Fibroblast of upper back skin (primary cell): ENCODE measurements around the gene MUC20.
"Not testable (repeated sequence)": the region's sequence is repeated elsewhere in the genome, so short reads cannot be mapped to it uniquely, and the experiment has no call there.

ENCODE experiments used
- DNase-seq: peaks from one replicate; pipeline ENCODE4 v3.0.0-alpha.2; 2013

MUC20 gene

DNA sequence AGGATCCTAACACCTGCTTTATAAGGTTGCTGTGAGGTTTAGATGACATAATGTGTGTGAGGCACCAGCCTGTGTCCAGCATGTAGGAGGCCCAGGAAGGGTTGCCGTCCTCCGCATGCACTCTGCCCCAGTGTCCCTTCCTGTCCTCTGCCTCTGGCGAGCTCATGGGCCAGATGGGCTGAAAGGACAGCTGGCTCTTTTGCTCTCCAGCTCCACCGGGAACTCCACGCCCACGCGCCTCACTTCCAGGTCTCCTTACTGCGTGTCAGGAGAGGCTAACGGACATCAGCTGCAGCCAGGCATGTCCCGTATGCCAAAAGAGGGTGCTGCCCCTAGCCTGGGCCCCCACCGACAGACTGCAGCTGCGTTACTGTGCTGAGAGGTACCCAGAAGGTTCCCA is 12.2 kb downstream of the MUC20 start:
- DNase-seq: no peak

DNA sequence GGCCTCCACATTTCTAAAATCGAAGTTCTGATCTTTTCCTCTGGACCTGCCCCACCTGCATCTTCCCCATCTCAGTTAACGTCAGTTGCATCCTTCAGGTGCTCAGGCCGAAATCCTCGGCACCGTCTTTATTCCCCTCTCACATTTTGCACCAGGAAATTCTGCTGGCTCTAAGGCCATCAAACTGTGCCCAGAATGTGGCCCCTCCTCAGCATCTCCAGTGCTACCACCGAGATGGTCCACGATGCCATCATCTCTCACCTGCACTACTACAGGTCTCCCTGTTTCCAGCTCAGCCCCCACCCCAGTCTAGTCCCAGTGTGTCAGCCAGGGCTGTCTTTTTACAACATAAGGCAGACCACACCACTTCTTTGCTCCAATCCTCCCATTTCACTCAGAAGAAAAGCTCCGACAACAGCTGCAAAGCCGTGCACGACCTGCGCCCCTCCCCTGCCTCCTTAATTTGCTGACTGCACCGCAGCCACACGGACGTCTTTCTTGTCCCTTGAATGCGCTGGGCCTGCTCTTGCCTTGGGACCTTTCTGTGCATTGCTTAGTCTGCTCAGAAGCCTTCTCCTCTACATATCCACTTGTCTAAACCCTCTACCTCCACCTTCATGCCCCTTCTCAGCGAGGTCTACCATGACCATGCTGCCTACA is 14.4 kb downstream of the MUC20 start:
- DNase-seq: no peak

DNA sequence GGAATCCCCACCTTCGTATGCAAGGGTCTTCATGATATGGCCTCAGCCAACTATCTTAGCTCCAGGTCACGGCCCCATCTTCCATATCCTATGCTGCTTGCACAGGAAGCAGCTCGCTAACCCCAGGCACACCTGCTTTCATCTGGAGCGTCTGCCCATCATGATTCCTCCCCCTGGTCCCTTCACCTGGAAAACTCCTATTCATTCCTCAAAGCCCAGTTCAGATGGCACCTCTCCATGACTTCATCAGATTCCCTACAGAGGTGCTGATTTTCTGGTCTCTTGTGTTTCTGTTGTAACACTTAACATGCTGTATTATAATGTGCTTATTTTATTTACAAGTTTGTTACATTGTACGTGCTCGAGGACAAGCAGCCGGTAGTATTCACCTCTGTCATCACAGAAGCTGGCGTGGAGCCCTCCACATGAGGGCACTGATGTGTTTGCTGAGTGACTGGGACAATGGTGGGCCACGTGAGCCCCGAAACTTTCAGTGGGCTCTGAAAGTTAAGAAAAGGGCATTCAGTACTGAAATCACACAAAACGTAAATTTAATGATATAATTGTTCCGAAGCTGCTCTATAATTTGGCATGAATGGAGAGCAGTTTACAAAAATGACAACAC is 16.2 kb downstream of the MUC20 start:
- no peak for DNase-seq

DNA sequence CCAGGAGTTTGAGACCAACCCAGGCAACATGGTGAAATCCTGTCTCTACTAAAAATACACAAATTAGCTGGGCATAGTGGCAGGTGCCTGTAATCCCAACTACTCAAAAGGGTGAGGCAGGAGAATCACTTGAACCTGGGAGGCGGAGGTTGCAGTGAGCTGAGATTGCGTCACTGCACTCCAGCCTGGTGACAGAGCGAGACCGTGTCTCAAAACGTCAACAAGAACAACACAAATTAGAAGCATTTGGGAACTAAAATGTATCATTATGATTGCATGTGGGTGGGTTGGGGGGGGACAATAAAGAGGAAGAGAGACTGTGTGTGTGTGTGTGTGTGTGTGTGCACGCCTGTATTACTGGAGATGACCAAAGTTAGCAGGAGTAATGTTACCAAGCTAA is 17.0 kb downstream of the MUC20 start:
- DNase-seq: not testable (repeated sequence)

DNA sequence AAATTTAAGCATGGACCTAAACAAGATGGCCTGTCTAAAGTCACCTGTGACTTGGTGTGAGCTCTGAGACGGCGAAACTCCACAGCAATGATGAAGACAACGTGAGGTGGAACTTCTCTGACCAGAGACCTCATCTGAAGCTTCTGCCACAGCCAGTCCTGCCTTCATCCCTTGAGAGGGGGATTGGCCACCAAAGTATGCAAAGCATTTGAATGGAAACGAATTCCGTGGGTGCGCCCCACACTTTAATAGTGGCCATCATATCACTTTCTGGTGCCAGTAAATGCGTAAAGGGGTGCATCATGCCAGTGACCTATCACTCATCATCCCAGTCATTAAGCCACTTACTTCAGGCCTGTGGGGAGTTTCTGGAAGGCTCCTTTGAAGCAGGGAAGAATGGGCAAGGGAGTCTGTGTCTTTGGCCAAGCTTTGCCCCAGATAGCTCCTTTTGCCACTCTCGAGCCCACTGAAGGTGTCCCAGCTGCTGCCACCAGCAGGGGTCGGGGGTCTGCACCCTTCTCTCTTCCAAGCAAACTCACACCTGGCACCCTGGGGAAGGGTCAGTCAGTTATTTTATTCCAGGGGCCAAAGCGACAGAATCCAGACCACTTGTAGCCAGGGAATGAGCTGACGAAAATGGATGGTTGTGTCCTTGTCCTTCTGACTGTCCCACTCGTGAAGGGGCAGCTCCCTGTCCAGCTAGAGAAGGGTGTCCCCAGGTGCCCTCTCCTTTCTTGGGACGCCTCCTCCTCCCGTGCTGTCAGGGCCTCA is 17.7 kb downstream of the MUC20 start:
- no peak for DNase-seq

DNA sequence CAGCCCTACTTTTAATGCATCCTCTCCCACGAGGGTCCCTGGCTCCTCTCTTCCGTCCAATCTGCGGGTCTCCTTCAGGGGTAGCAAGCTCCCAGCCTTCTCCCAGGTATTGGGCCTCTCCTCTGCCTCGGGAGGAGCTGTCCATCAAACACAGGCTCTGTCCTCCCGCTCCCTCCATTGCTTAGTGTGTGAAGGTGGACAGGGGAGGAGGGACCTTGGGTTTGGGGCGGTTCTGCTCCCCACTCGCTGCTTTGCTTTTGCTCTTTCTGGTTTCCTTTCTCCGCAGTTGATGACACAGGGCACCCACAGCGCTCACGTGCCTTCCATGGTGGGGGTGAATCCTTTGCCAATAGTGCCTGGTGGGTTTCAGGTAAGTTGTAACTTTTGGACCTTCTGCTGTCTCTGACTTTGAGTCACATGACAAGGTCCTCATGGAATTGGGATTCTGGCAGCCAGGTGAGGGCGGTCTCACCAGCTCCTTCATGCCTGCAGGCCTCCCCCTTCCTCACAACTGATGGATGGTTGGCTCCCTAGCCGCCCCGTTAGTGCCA is 18.9 kb downstream of the MUC20 start:
- DNase-seq: no peak

DNA sequence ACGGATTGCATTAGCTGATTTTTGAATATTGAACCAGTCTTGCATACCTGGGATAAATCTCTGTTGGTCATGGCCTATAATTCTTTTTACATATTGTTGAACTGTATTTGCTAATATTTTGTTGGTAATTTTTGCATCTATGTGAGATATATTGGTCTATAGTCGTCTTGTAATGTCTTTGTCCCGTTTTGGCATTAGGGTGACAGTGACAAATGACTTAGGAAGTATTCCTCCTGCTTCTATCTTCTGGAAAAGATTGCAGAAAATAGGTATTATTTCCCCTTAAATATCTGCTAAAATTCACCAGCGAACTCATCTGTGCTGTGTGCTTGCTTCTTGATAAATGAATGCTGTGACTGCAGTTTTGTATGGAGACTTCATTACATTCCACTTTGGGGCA is 23.7 kb downstream of the MUC20 start:
- no peak for DNase-seq

DNA sequence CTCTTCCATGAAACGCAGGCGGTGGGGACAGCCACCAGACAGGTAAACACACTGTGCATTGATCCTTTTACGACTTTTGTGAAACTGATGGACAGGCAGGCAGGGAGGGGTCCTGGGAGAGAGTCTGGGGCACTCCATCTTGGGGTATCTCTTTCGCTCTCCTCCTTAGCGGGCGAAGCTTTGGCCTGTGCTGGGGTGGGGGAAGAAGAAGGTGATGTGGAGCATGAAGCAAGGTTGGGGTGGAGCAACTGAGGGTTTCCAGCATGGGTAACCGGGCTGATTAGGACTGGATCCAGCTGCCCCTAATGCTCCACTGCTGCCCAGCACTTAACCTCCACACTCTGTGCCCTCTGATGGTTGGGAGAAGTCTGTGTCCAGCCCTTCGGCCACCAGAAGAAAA is 25.6 kb downstream of the MUC20 start:
- DNase-seq: no peak

DNA sequence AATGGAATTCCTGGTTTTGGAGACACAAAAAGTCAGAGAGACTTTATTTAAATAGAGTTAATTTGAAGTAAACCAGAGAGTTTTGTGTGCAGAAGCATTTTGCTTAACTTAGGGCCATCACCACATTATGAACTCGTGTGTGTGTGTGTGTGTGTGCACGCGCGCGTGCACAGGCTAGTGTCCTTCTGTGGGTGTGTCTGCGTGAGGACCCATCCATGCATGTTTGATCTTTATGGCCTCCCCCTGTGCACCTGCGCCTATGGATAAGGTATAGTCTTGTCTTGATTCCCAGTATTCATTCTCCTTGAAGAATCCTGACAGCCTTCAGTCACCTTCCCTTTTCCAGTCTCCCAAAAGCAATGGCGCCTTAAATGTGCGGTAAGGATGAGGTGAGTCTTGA is 26.0 kb downstream of the MUC20 start:
- DNase-seq: no peak

DNA sequence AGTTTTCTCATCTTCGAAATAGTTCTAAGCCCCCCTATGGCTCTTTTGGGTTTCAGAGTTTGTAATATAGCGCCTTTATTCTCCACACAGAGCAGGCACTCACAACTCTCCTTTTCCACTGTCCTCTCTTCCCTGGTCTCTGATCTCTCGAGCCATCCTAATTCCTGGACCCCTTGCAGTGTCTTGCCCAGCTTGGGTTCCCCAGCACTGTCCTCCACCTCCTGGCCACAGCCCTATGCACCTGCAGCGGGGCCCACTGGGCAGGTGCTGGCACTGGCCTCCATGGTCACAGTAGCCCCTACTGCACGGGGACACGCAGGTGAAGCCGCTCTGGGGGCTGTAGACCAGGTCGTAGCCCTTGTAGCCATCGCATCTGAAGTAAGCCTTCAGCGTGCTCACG is 27.9 kb downstream of the MUC20 start:
- no peak for DNase-seq

DNA sequence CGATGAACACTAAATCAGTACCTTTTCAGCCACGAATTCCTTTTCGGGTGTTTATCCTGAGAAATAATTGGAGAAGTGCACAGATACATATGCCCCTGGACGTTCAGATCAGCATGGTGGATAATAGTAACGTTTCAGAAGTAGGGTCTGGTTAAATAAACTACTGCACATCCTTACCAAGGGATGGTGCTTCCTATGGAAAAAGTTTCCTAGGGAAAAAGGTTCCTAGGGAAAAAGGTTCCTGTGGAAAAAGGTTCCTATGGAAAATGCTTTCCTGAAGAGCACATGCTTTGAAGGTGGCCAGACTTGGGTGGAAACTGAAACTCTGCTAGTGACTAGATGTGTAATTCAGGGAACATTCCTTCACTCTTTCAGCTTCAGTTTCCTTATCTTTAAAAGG is 28.3 kb downstream of the MUC20 start:
- not testable (repeated sequence) for DNase-seq

DNA sequence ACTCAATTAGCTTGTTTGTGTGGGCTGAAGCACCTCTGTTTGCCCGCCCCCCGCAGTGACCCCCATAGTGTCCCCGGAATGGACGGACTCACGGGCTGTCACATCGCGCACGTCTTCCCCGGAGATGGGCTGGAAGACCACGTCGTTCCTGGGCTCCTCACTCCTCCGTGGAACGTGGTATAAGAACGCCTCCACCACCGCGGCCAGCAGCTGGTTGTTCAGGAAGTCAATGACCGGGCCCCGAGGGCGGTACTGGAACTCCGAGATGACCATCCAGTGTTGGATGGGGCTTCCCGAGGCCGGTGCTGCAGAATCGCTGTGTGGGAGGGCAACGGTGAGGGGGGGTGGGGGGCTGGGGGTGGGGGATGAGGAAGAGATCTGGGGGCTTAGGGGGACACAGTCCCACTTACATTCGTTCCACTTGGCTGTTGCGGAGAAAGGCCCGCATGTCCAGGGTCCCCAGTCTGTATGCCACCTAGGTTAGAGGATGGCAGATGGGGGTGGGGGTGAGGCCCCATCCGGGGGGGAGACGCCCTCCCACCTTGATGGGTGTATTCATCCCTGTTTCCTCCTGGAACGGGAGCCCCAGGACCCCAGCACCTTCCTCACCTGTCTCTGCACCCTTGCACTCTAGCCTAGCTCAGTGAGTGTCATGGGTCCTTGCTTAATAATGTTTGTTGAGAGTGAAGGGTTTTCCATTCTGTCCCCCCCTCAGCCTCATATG is 30.2 kb downstream of the MUC20 start:
- DNase-seq: no peak

DNA sequence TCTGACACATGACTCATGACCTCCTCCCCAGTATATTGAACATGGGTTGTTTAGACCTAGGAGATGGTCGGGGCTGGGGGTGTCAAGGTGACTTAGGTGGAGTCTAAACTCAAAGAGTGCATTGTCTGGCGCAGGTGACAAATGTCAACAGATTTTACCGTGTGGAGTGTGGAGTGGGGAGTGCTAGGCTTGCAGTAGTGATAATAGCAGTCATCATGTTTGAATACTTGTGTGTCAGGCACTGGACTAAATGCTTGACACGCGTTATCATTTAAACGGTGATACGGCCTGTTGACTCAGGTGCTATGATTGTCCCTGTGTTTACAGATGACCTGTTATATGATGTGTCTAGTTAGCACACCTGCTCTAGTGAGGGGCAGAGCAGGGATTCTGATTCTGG is 30.8 kb downstream of the MUC20 start:
- DNase-seq: no peak

DNA sequence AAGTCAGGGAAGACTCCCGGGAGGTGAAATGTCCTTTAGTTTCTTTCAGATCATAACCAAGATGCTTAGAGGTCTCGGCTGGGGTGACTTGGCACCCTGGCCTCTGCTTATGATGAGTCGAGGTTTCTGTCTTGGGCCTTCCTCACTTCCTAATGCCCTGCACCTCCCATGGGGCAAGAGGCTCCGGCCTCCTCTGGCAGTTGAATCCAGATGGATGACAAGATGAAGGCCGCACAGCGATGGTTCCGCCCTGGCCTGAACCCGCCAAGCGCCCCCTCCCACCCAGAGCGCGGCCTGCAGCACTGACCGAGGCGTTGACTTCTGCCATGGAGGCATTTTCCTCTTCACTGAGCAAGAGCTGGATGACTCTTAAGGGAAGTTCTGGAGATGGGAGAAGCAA is 31.3 kb downstream of the MUC20 start:
- DNase-seq: no peak

DNA sequence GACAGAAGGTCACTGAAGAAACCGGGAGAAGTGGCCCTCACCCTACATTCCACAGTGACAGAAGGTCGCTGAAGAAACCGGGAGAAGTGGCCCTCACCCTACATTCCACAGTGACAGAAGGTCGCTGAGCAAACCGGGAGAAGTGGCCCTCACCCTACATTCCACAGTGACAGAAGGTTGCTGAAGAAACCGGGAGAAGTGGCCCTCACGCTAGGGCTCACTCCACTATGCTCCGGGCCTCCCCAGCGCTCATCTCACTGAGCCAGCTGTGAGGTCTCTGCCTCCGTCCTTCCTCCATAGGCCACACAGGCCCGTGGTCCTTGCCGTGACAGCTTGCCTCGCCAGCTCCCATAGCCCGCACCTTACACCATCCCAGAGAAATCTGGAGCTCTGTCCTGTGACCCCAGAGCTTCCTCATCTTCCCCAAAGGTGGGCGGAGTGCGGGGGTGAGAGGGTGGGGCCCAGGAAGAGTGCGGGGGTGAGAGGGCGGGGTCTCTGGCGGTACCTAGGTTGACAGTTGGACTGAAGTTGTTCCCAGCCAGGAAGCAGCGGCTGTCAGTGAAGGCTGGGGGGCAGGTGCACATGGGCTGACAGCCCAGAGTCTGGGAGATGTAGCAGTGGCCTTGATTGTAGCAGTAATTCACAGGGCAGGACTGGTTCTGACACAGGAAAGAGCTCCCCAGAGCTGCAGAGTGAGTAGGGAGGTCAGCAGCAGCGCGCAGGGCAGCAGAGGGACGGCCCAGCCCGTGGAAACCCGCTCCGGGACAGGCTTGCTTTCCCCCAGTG is 32.0 kb downstream of the MUC20 start:
- no peak for DNase-seq

DNA sequence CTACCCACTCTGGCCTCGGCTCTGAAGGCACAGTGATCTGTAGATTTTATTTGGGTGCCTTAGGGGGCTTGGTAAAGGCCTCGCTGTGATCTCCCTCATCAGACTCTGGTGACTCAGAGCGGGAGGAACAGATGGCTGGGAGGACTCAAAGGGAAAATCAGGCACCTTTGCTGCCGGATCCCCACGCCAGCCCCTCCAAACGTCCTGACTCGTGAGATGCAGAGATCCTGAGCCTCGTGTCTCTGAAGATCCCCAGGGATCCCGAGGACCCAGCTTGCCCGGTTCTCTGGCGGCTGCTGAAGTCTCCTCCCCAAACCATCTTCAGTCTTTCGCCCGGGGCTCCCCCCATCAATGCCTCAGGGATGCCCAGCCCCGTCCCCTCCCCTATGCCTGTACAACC is 32.8 kb downstream of the MUC20 start:
- no peak for DNase-seq

DNA sequence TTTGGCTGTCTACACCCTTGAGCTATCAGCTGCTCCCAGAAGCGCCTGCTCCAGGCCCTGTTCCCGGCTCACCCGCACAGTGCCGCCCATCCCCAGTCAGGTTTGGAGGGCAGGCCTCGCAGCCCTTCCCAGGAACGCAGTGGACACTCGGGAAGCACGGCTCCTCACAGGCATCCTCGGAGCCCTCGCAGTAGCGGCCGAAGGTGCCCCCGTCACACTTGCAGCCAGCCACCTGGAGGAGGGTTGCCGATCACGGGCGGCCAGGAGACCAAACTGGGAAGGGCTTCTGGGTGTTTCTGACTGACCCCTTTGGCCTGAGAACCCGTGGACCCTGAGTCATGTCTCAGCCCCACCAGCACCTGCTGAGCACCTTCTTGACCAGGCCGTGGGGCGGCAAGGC is 33.4 kb downstream of the MUC20 start:
- no peak for DNase-seq

DNA sequence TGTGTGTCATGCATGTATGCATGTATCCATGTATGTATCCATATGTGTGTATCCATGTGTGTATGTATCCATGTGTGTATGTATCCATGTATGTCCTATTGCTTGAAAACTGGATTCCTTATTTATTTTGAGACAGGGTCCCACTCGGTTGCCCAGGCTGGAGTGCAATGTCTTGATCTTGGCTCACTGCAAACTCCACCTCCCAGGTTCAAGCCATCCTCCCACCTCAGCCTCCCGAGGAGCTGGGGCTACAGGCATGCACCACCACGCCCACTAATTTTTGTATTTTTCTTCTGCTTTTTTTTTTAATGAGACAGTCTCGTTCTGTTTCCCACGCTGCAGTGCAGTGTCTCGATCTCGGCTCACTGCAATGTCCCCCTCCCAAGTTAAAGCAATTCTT is 34.1 kb downstream of the MUC20 start:
- DNase-seq: no peak

DNA sequence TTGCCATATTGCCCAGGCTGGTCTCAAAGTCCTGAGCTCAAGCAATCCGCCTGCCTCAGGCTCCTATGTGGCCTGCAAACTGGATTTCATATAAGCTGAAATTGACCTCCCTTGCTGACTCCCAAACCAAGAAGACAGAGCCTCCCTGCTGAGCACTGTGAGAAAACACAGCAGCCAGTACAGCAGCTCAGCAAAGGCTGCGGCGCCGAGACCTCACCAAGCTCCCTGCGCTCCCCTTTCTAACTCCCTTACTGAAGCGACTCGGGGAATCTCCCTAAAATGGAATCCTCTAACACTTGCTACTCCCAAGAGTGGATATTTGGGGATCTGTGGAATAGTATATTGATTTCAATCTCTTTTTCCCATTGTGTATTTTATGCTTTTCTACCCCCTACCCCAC is 34.6 kb downstream of the MUC20 start:
- DNase-seq: no peak

DNA sequence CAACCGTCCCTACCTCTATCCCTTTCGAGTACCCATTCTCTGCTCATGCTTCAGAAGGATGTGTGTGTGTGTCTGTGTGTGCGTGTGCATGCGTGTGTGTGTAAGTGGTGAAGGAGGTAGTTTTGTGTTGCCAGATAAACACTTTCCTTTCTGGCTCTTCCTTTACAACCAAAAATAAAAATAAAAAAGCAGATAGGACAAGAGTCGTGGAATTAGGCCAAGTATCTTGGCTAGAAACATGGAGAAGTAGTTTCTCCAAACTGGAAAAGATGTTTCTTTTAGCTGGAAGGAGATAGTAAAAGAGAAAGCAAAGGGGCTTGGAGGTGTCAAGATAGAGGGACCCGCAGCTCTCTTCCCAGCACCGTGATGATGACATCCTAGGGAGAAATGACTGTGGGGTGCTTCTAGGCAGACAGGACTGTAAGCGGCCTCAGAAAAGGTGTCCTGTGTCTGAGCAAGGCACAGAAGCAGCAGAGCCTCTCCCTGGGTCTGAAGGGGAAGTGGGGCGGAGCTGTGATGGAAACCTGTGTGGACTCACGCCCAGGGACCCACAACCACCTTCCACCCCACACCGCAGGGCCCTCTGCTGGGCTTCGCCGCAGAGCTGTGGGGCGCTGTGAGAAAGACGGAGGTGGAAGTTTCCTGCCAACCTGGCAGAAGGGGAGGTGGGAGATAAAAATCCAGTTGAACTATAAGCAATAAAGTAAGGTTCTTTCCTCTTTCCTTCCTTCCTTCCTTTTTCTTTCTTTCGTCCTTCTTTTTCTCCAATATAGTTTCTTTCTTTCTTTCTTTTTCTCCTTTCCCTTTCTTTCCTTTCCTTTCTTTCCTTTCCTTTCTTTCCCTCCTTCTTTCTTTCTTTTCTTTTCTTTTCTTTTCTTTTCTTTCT is 35.3 kb downstream of the MUC20 start:
- DNase-seq: no peak

DNA sequence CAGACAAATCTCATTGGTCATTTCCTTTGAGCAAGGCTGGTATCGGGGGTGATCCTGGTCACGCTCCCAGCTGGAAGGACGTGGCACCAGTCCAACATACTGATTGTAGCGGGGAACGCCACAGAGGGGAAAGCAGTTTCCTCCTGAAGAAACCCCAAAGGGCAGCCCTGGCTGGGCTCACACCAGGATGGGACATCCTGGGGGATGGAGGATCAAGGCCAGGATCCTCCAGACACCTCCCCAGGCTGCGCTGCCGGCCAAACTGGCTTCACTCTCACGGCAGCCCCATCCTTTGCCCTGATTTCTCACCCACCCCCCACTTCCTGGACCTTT is 36.6 kb downstream of the MUC20 start:
- no peak for DNase-seq

DNA sequence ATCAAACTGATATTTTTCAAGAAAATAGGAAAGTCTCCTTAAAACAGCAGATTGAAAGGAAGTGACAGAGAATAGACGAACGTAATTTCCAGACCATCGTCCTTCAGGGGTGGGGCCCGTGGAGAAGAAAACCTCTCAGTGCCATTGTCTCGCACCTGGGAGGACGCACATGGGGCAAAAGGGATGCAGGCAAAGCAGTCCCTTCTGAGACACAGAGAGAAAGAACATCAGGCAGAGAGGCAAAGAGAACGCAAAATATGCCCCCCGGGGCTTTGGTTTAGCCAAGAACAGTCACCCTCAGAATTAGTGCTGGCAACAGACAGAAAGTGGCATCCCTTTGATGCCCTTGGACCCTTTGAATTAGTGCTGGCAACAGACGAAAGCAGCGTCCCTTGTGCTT is 37.0 kb downstream of the MUC20 start:
- DNase-seq: no peak
